ENCODE measurements around the gene C3.

Gene C3

GRCh38 chr19:6744381-6745301 is 24.2 kb upstream of the C3 start:
- no peak for DNase-seq

DNA sequence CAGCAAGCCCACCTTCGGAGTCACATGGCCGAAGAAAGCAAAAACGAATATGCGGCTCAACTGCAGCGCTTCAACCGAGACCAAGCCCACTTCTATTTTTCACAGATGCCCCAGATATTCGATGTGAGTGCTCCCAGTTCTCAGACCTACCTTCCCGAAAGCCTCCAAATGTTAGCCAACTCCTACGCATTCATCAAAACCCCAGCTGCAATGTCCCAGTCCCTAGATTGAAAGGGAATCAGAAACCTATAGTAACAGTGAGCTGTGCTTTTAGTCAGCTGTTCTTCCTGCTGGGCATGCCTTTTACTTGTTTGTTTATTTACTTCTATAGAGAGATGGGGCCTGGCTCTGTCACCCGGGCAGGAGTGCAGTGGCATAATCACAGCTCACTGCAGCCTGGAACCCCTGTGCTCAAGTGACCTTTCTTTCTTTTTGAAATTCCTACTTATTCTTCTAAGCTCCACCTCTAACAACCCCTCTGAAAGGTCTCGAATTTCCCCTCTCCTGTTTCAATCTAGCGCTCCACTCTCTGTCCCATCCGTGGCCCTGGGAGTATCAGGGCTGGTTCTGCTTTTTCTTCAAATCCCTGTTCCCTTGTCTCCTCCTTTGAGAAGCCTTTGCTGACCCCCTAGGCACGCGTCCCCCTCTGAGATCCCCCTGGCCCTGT is 23.4 kb upstream of the C3 start:
- DNase-seq: no peak

DNA sequence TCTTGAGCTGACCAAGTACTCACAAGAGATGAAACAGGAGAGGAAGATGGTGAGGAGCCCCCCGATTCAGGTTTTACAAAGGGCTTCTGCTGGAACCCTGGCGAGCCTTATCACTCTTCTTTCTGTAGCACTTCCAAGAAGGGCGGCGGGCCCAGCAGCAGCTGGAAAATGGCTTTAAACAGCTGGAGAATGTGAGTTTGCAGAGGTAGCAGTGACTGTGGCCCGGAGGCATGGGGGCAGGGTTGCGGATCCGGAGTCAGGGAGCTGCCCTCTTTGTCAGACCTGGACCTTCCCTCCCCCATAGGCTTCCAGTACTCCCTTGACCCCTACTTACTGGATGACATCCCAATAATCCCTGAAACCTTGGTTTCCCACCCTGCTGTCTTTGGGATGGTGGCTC is 22.6 kb upstream of the C3 start:
- no peak for DNase-seq

- no peak for DNase-seq
These were observed 20.3 kb upstream of the C3 start for GRCh38 chr19:6740589-6741343.

GRCh38 chr19:6739883-6740588 is 19.6 kb upstream of the C3 start:
- peak; percentile 14 to 16 for DNase-seq

GRCh38 chr19:6739390-6739882 is 19.0 kb upstream of the C3 start, which contains the start of gene TRIP10:
Gene TRIP10 (plus strand): TSS chr19:6739680. CDS start chr19:6739762, 82 bp downstream.
- peak; percentile 76 to 82 for DNase-seq

DNA sequence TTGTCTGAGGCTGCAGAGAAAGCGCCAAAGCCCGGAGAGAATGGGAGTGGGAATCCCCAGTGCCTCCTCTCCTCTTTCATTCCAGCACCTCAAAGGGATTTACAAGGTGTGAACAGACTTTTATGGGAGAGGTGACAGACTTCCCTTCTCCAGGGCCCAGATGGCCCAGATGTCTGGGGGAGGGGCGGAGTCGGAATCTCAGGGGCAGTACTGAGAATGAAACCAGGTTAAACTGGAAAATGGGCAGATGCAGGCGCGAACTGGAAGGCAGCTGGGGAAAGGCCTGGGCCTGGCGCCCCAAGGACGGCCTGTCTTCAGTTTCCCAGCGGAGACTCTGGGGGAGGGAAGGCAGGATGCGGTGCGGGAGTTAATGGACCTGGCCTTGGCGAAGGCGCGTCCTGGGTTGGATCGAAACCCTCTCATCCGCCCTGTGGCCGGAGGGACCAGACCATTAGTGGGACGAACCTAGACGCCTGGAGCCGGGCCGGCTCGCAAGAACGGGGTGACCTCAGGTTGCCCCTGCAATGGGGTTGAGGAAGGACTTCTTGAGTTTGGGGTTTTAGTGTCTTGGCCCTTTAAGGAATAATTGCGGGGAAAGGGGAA is 18.4 kb upstream of the C3 start:
- peak in 1 of 2 donors; percentile 42 for DNase-seq

DNA sequence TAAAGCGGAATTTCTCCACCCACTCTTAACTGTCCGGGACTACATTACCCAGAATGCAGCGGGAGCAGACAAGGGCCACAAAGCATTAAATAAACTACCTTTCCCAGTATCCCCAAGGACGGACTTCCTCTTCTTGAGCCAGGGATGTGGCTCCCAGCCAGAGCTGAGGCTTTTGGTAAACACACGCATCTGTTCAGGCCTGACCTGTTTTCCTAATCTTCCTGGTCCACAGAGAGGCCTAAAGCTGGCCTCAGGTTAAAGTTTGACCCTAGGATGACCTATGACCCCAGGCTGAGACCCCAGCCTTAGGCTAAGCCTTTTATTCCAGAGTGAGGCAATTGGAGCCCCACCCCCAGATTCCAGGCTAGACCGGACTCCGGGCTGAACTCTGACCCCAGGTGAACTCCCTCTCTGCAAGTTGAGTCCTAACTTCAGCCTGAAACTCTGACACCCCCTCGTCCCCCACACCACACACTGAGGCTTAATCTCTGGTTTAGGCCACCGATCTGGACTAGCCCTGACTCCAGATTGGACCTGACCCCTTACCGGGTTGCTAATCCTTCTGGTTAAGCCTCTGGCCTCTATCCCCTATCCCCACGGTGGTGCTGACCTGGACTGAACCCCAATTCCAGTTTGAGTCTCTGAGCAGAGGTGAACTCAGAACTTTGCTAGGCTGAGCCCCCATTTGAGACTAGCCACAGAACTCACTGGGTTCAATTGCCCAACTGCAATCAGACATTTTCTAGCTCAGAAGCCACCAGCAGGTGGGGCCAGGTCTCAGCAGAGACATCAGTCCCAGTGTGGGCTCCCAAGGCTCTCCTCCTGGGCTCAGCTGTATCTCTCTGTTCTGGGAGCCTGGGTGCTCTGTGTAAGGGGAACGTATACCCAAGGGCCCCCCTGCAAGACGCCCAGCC is 17.7 kb upstream of the C3 start:
- peak; percentile 77 to 79 for DNase-seq

GRCh38 chr19:6737284-6737872 is 16.9 kb upstream of the C3 start, which contains the start of gene GPR108:
Gene GPR108 (minus strand): TSS chr19:6737580. CDS start chr19:6737576, 4 bp downstream.
- peak; percentile 98 to 99 for DNase-seq

GRCh38 chr19:6736917-6737283 is 16.4 kb upstream of the C3 start:
- DNase-seq: no peak

DNA sequence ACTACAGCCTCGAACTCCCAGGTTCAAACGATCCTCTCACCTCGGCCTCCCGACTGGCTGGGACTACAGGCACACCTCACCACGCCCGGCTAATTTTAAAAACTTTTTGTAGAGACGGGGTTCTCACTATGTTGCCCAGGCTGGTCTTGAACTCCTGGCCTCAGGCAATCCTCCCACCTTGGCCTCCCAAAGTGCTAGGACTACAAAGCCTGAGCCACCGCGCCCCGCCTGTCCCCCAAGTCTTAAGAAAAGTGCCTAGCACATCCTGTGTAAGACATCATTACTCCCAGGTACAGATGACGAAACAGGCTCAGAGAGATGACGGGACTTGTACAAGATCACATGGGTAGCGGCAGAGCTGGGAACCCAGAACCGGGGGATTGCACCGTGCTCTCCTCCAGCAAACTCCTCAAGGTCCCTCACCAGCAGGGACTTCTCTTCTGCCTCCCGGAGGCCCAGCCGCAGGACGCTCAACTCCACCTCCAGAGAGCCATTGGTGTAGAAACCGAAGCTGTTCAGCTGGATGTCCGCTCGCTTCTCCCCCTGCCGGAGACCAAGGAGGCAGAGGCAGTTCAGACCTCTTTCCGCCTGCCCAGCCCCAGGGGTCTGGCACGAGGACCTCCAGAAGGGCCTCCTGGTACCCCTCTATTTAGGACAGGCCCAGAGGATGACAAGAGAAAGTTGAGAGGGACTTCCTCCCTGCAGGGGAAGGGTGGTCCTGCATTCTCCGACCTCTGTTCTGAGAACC is 15.9 kb upstream of the C3 start:
- peak; percentile 56 to 68 for DNase-seq

GRCh38 chr19:6735181-6735911 is 14.9 kb upstream of the C3 start:
- DNase-seq: no peak

DNA sequence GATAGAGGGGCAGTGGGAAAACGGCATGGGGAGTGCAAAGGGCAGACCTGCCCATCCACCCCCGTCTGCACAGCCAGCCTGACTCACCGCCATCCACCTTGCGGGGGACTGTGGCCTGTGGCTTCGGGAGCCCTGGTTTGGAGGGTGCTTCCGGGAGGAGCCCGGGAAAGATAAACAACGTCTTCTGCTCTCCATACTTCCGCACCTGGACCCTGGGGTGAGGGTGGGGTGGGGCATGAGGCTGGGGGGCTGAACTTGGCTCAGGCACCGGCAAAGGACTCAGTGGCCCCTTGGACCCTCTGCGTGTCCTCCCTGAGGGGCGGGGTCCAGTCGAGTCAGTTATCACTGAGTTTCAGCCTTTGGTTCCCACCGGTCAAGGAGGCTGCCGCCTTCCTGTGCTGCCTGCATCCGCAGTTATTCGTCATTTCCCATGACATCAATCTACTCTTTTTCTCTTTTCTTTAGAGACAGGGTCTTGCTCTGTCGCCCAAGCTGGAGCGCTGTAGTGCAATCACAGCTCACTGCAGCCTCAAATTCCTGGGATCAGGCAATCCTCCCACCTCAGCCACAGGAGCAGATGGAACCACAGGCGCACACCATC is 13.7 kb upstream of the C3 start:
- DNase-seq: no peak

DNA sequence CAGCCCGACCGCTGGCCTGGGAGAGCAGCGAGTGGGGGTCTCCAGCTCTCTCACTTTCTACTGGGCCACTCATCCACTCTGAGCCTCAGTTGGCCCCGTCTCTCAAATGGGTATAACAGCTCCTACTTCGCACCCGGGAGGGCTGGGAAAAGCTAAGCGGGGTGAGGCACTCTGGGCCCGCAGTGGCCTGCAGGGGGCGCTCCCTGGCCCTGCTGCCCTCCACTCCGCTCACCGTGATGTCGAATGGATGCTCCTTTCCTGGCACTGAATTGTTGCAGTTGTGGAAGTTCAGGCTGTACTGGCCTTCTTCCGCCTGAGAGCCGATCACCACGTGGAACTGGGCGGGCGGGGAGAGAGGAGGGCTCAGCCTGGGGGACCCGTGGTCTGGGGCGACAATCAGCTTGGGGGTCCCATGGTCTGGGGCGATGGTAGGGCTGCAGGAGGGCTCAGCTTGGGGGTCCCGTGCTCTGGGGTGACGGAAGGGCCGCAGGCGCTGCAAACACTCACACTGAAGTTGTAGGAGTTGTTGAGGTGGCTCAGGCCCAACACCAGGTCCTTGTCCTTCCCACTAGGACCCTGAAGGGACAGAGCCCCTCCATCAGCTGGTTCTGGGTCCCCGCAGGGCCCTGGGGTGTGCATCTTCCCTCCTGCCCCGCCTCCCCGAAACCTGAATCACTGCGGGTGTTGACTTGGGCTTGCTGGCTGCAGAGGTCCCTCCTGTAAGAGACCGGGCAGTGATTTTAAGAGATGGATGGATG is 13.1 kb upstream of the C3 start:
- DNase-seq: no peak

GRCh38 chr19:6732803-6733337 is 12.4 kb upstream of the C3 start:
- DNase-seq: no peak

GRCh38 chr19:6731822-6732221 is 11.4 kb upstream of the C3 start:
- no peak for DNase-seq

DNA sequence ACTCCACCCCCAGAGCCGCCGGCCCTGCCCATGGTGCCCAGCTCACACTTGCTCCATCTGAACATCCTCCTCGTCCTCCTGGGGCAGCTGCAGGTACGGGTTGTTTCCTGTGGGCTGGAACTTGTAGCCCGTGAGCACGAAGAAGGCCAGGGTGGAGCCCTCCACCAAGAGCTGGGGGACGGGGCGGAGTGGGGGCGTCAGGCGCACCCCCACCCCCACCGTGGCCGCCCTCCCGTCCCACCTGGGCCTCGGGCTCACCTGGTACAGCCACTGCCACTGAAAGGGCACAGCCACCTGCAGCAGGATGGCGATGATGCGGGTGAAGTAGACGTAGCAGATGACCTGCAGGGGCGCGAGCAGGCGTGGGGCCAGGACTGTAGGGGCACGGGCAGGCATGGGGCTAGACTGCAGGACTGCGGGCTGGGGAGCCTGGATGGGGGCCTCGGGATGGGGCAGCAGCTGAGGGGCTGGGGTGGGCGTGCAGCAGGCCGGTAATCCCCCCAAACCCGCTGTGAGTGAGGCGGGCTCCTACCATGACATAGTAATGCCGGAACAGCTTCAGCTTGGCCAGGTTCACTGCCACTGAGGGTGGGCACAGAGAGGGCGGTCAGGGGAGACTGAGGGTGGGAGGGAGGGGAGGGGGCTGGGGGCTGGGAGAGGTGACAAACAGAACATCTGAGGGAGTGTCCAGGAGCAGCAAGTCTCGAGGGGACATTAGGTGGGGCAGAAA is 10.7 kb upstream of the C3 start:
- no peak for DNase-seq

Measured in activated CD4-positive, alpha-beta T cell treated with anti-CD3 and anti-CD28 coated beads for 4 hours (primary cell).